WTC11 (cell line): ENCODE data around the gene THY1. TPM values are rescaled to one million over a fixed set of nuclear protein-coding genes. Genes with fewer than 3 reads are reported as not detected.

Source experiments
- ATAC-seq: fragments of 200-7000 bp; cut with Tn5 transposase; 2 replicates; pipeline ENCODE4 v1.10.0; 2021; ENCODE audit warnings: mild to moderate bottlenecking, moderate library complexity
- CTCF ChIA-PET: fragments of 300-600 bp; sonication (Branson Sonifier 250); formaldehyde crosslinking; loops from one replicate; lab custom pipeline; 2021; ENCODE audit warnings: antibody characterized with exemption; lab: Charles Lee
- POLR2A ChIA-PET: fragments of 350-600 bp; sonication (Branson Sonifier 250); formaldehyde crosslinking; loops from one replicate; lab custom pipeline; 2021; ENCODE audit warnings: antibody characterized with exemption; lab: Charles Lee
- DNase-seq: peaks from one replicate; pipeline ENCODE4 v3.0.0; 2021; ENCODE audit warnings: low spot score
- H3K27ac Mint-ChIP-seq: 2 replicates; pipeline ENCODE4 v1.8.0; 2021; ENCODE audit warnings: mixed read lengths
- H3K27me3 Mint-ChIP-seq: 2 replicates; pipeline ENCODE4 v1.8.0; 2021; ENCODE audit warnings: low read depth, mild to moderate bottlenecking, moderate library complexity, mixed read lengths
- H3K36me3 Mint-ChIP-seq: 2 replicates; pipeline ENCODE4 v1.8.0; 2021; ENCODE audit warnings: mixed read lengths
- H3K4me1 Mint-ChIP-seq: 2 replicates; pipeline ENCODE4 v1.8.0; 2022; ENCODE audit warnings: mixed read lengths
- H3K4me3 Mint-ChIP-seq: 2 replicates; pipeline ENCODE4 v1.8.0; 2021; ENCODE audit warnings: mild to moderate bottlenecking, moderate library complexity, mixed read lengths
- H3K9me3 Mint-ChIP-seq: 2 replicates; pipeline ENCODE4 v1.8.0; 2021; ENCODE audit warnings: mixed read lengths
- CREB1 ChIP-seq: sonication (generic); formaldehyde crosslinking; IDR thresholded peaks from 2 replicates; pipeline ENCODE4 v1.8.0; 2023; ENCODE audit warnings: mild to moderate bottlenecking, missing genetic modification reagents
- ELF4 ChIP-seq: sonication (generic); formaldehyde crosslinking; IDR thresholded peaks from 2 replicates; pipeline ENCODE4 v1.8.1; 2022; ENCODE audit warnings: low read depth, mild to moderate bottlenecking, moderate library complexity, missing genetic modification reagents
- ESRRA ChIP-seq: sonication (generic); formaldehyde crosslinking; IDR thresholded peaks from 2 replicates; pipeline ENCODE4 v1.8.1; 2022; ENCODE audit warnings: mild to moderate bottlenecking, missing genetic modification reagents, borderline replicate concordance
- ETV6 ChIP-seq: sonication (generic); formaldehyde crosslinking; IDR thresholded peaks from 2 replicates; pipeline ENCODE4 v1.8.1; 2022; ENCODE audit warnings: mild to moderate bottlenecking, missing genetic modification reagents
- JAZF1 ChIP-seq: fragments of 250-450 bp; sonication (Bioruptor Pico); IDR thresholded peaks from 2 replicates; pipeline ENCODE4 v1.9.0; 2021; ENCODE audit warnings: moderate library complexity, mild to moderate bottlenecking, inconsistent platforms
- NFE2L1 ChIP-seq: sonication (generic); formaldehyde crosslinking; IDR thresholded peaks from 2 replicates; pipeline ENCODE4 v1.8.1; 2023; ENCODE audit warnings: missing genetic modification reagents
- TEAD1 ChIP-seq: sonication (generic); formaldehyde crosslinking; IDR thresholded peaks from 2 replicates; pipeline ENCODE4 v1.8.0; 2022; ENCODE audit warnings: mild to moderate bottlenecking, missing genetic modification reagents
- TEAD4 ChIP-seq: sonication (generic); formaldehyde crosslinking; IDR thresholded peaks from 2 replicates; pipeline ENCODE4 v1.8.0; 2022; ENCODE audit warnings: mild to moderate bottlenecking, missing genetic modification reagents
- ZNF138 ChIP-seq: sonication (generic); formaldehyde crosslinking; conservative IDR thresholded peaks from 2 replicates; pipeline ENCODE4 v1.8.1; 2022; ENCODE audit warnings: mild to moderate bottlenecking, moderate library complexity, missing genetic modification reagents
- ZNF232 ChIP-seq: sonication (generic); formaldehyde crosslinking; IDR thresholded peaks from 2 replicates; pipeline ENCODE4 v1.8.0; 2022; ENCODE audit warnings: mild to moderate bottlenecking, missing genetic modification reagents
- ZNF416 ChIP-seq: fragments of 250-450 bp; sonication (Bioruptor Pico); IDR thresholded peaks from 2 replicates; pipeline ENCODE4 v1.9.0; 2021; ENCODE audit warnings: mild to moderate bottlenecking, inconsistent platforms
- total RNA-seq: library from RNA; stranded (reverse); gene quantifications from 3 replicates; pipeline ENCODE4 v1.2.3, GENCODE V29; 2021
- TF ChIP-seq, protein P1 (sequence below): fragments of 250-450 bp; sonication (Bioruptor Pico); IDR thresholded peaks from 2 replicates; pipeline ENCODE4 v1.9.0; 2021; ENCODE audit warnings: mild to moderate bottlenecking, borderline replicate concordance
- TF ChIP-seq, protein P2 (sequence below): sonication (generic); formaldehyde crosslinking; IDR thresholded peaks from 2 replicates; pipeline ENCODE4 v1.8.0; 2023; ENCODE audit warnings: mild to moderate bottlenecking, missing genetic modification reagents
- TF ChIP-seq, protein P3 (sequence below): sonication (generic); formaldehyde crosslinking; IDR thresholded peaks from 2 replicates; pipeline ENCODE4 v1.8.0; 2022; ENCODE audit warnings: mild to moderate bottlenecking, missing genetic modification reagents
- TF ChIP-seq, protein P4 (sequence below): fragments of 250-450 bp; sonication (Bioruptor Pico); IDR thresholded peaks from 2 replicates; pipeline ENCODE4 v1.8.0; 2021; ENCODE audit warnings: mild to moderate bottlenecking

The THY1 gene
- total RNA-seq, 1 experiment from 2014 or later = 325 TPM

DNA sequence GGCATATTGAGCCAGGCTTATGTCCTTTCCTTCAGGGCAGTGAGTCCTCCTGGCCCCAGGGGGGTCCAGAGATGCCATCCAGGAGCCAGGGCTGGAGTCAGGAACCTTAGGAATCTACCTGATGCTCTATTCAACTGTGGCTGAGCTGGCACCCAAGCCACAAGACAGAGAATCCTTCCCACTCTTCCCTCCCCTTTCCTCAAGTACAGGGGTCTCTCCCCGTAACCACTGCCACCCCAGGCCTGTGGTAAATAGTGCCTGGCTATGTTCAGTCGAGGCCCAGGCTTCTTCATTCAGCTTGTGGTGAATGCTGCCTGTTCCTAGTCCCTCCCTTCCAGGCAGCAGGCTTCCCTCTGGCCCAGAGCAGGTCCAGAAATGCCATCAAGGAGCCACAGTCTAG, 45.5 kb upstream of the THY1 start (continued):
- TF ChIP-seq, protein P1, sequence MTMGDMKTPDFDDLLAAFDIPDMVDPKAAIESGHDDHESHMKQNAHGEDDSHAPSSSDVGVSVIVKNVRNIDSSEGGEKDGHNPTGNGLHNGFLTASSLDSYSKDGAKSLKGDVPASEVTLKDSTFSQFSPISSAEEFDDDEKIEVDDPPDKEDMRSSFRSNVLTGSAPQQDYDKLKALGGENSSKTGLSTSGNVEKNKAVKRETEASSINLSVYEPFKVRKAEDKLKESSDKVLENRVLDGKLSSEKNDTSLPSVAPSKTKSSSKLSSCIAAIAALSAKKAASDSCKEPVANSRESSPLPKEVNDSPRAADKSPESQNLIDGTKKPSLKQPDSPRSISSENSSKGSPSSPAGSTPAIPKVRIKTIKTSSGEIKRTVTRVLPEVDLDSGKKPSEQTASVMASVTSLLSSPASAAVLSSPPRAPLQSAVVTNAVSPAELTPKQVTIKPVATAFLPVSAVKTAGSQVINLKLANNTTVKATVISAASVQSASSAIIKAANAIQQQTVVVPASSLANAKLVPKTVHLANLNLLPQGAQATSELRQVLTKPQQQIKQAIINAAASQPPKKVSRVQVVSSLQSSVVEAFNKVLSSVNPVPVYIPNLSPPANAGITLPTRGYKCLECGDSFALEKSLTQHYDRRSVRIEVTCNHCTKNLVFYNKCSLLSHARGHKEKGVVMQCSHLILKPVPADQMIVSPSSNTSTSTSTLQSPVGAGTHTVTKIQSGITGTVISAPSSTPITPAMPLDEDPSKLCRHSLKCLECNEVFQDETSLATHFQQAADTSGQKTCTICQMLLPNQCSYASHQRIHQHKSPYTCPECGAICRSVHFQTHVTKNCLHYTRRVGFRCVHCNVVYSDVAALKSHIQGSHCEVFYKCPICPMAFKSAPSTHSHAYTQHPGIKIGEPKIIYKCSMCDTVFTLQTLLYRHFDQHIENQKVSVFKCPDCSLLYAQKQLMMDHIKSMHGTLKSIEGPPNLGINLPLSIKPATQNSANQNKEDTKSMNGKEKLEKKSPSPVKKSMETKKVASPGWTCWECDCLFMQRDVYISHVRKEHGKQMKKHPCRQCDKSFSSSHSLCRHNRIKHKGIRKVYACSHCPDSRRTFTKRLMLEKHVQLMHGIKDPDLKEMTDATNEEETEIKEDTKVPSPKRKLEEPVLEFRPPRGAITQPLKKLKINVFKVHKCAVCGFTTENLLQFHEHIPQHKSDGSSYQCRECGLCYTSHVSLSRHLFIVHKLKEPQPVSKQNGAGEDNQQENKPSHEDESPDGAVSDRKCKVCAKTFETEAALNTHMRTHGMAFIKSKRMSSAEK (CRISPR knock-in tag) = no peak
- TF ChIP-seq, protein P2, sequence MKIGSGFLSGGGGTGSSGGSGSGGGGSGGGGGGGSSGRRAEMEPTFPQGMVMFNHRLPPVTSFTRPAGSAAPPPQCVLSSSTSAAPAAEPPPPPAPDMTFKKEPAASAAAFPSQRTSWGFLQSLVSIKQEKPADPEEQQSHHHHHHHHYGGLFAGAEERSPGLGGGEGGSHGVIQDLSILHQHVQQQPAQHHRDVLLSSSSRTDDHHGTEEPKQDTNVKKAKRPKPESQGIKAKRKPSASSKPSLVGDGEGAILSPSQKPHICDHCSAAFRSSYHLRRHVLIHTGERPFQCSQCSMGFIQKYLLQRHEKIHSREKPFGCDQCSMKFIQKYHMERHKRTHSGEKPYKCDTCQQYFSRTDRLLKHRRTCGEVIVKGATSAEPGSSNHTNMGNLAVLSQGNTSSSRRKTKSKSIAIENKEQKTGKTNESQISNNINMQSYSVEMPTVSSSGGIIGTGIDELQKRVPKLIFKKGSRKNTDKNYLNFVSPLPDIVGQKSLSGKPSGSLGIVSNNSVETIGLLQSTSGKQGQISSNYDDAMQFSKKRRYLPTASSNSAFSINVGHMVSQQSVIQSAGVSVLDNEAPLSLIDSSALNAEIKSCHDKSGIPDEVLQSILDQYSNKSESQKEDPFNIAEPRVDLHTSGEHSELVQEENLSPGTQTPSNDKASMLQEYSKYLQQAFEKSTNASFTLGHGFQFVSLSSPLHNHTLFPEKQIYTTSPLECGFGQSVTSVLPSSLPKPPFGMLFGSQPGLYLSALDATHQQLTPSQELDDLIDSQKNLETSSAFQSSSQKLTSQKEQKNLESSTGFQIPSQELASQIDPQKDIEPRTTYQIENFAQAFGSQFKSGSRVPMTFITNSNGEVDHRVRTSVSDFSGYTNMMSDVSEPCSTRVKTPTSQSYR = no peak
- TF ChIP-seq ZNF416 (CRISPR knock-in tag) (no peak), TEAD4 (CRISPR knock-in tag) (no peak), ELF4 (CRISPR knock-in tag) (no peak), CREB1 (CRISPR knock-in tag) (no peak), ZNF232 (CRISPR knock-in tag) (no peak)

DNA sequence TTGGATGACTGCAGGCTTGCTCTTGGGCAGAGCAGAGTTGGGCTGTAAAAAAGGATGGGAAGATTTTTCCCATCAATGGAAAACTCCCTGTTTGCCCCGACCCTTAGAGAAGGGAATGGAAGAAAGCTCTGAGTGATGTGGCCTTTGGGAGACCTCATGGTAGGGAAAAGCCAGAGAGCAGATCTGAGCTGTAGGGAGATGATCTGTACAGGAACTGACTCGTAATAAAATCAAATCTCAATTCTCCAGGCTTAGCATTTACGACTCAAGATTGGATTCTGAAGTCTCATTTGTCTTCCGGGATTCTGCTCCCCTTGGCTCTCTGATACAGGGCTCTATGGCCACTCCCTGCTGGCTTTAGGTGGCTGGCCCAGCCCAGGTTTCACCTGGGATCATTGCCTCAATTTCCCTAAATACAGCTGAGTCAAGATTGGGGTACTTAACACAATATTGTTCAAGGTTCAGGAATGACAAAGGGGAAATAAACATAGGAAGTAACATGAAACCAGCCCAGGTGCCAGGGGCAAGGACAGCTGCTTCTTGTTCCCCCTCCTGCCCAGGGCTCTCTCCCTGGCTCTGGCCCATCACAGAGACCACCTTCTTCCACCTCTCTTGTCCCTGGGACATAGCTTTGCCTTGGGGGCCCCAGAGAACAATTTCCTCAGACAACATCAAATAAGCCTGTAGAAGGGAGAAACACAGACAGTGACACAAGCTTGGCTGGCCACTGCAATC, 38.4 kb upstream of the THY1 start:
- ChIA-PET POLR2A (no interaction called here), CTCF (interaction anchor here (1.2 to 3.0 kb wide), 7 partner anchors 13 to 123 kb away, joined by 4 to 17 read pairs (median 6); partner anchors contain the start of gene C1QTNF5)
- H3K4me1 Mint-ChIP-seq = peaks cover 36% of the 10 kb centered on the region
- H3K27me3 Mint-ChIP-seq = peaks cover under 1% of the 10 kb centered on the region; the same call in 1 of the 2 replicates
- ATAC-seq (peak; percentile 66), DNase-seq (no peak)
- no peaks in the 10 kb centered on the region for H3K36me3 Mint-ChIP-seq
- H3K9me3 Mint-ChIP-seq = peaks cover 14% of the 10 kb centered on the region
- H3K4me3 Mint-ChIP-seq = no peak overlapping the region
- TF ChIP-seq ETV6 (no peak), ESRRA (no peak), TEAD1 (no peak), ZNF138 (CRISPR knock-in tag) (no peak), JAZF1 (no peak), NFE2L1 (CRISPR knock-in tag) (no peak)
- TF ChIP-seq, protein P1 (CRISPR knock-in tag) = no peak
- TF ChIP-seq, protein P3, sequence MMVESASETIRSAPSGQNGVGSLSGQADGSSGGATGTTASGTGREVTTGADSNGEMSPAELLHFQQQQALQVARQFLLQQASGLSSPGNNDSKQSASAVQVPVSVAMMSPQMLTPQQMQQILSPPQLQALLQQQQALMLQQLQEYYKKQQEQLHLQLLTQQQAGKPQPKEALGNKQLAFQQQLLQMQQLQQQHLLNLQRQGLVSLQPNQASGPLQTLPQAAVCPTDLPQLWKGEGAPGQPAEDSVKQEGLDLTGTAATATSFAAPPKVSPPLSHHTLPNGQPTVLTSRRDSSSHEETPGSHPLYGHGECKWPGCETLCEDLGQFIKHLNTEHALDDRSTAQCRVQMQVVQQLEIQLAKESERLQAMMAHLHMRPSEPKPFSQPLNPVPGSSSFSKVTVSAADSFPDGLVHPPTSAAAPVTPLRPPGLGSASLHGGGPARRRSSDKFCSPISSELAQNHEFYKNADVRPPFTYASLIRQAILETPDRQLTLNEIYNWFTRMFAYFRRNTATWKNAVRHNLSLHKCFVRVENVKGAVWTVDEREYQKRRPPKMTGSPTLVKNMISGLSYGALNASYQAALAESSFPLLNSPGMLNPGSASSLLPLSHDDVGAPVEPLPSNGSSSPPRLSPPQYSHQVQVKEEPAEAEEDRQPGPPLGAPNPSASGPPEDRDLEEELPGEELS = no peak
- TF ChIP-seq, protein P4, sequence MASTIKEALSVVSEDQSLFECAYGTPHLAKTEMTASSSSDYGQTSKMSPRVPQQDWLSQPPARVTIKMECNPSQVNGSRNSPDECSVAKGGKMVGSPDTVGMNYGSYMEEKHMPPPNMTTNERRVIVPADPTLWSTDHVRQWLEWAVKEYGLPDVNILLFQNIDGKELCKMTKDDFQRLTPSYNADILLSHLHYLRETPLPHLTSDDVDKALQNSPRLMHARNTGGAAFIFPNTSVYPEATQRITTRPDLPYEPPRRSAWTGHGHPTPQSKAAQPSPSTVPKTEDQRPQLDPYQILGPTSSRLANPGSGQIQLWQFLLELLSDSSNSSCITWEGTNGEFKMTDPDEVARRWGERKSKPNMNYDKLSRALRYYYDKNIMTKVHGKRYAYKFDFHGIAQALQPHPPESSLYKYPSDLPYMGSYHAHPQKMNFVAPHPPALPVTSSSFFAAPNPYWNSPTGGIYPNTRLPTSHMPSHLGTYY (CRISPR knock-in tag) = no peak
- H3K27ac Mint-ChIP-seq = no peak overlapping the region
